SJSA1 (cell line): ENCODE results near the gene USP47. TPM values are rescaled to one million over a fixed set of nuclear protein-coding genes. Genes with fewer than 3 reads are reported as not detected.

Source experiments
- DNase-seq, 2 experiments: peaks; one replicate each; pipeline ENCODE4 v3.0.0-alpha.2; 2015 to 2020; ENCODE audit warnings: low spot score in 2 of 2, low read depth in 1 of 2
- H3K27ac ChIP-seq: fragments of 250-450 bp; sonication (Bioruptor Pico); 2 replicates; pipeline ENCODE4 v1.5.1; 2020; ENCODE audit warnings: mild to moderate bottlenecking, moderate library complexity
- H3K27me3 ChIP-seq: fragments of 250-450 bp; sonication (Bioruptor Pico); replicated peaks from 2 replicates; pipeline ENCODE4 v1.5.1; 2020; ENCODE audit warnings: mild to moderate bottlenecking, moderate library complexity
- H3K36me3 ChIP-seq: fragments of 250-450 bp; sonication (Bioruptor Pico); 2 replicates; pipeline ENCODE4 v1.5.1; 2020; ENCODE audit warnings: mild to moderate bottlenecking
- H3K4me1 ChIP-seq: fragments of 250-450 bp; sonication (Bioruptor Pico); replicated peaks from 2 replicates; pipeline ENCODE4 v1.6.1; 2021; ENCODE audit warnings: mild to moderate bottlenecking
- H3K4me3 ChIP-seq: fragments of 250-450 bp; sonication (Bioruptor Pico); 2 replicates; pipeline ENCODE4 v1.5.1; 2020; ENCODE audit warnings: mild to moderate bottlenecking
- H3K9me3 ChIP-seq: fragments of 250-450 bp; sonication (Bioruptor Pico); replicated peaks from 2 replicates; pipeline ENCODE4 v1.5.1; 2020; ENCODE audit warnings: mild to moderate bottlenecking
- total RNA-seq: library from RNA; depleted of rRNA; stranded (reverse); fragments of >200 nt; shearing (Covaris generic); gene quantifications from 2 replicates; pipeline ENCODE4 v1.2.3, GENCODE V29; 2014

Gene USP47
- total RNA-seq, 1 experiment from 2014 or later = 64.9 TPM

GRCh38 chr11:11909727-11910126, 68.0 kb downstream of the USP47 start:
- Histone ChIP-seq H3K4me1 (peaks cover 18% of the 10 kb centered on the region), H3K27me3 (no peaks in the 10 kb centered on the region), H3K4me3 (no peak overlapping the region), H3K9me3 (no peaks in the 10 kb centered on the region), H3K36me3 (peaks cover 40% of the 10 kb centered on the region), H3K27ac (peak overlapping the region; percentile 21; the same call in 1 of the 2 replicates)
- DNase-seq = peak in 1 of 2 experiments; percentile 51

GRCh38 chr11:11910541-11910940, 68.8 kb downstream of the USP47 start:
- Histone ChIP-seq H3K27ac (no peak overlapping the region), H3K27me3 (no peaks in the 10 kb centered on the region), H3K4me3 (no peak overlapping the region), H3K36me3 (peaks cover 38% of the 10 kb centered on the region), H3K4me1 (peaks cover 18% of the 10 kb centered on the region), H3K9me3 (no peaks in the 10 kb centered on the region)
- no peak for DNase-seq

DNA sequence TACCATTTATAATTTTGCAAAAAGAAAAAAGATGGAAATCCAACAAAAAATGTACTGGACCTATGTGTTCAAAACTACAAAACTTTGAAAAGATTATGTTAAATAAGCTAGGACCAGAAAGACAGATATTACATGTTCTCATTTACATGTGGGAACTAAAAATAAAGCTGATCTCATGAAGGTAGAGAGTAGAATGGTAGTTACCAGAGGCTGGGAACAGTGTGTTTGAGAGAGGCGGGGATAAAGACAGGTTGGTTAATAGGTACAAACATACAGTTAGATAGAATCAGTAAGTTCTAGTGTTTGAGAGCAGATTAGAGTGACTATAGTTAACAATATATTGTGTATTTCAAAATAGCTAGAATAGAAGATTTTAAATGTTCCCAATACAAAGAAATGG, 71.6 kb downstream of the USP47 start:
- H3K27ac ChIP-seq = no peak overlapping the region
- no peaks in the 10 kb centered on the region for H3K9me3 ChIP-seq
- peaks cover 24% of the 10 kb centered on the region for H3K36me3 ChIP-seq
- no peak overlapping the region for H3K4me3 ChIP-seq
- no peak for DNase-seq
- H3K27me3 ChIP-seq = no peaks in the 10 kb centered on the region
- H3K4me1 ChIP-seq = peaks cover 27% of the 10 kb centered on the region

GRCh38 chr11:11915625-11916024, 73.9 kb downstream of the USP47 start:
- H3K4me1 ChIP-seq = peaks cover 8% of the 10 kb centered on the region
- H3K36me3 ChIP-seq = peaks cover 19% of the 10 kb centered on the region
- no peak for DNase-seq
- H3K27me3 ChIP-seq = no peaks in the 10 kb centered on the region
- no peak overlapping the region for H3K27ac ChIP-seq
- H3K9me3 ChIP-seq = no peaks in the 10 kb centered on the region
- H3K4me3 ChIP-seq = no peak overlapping the region

DNA sequence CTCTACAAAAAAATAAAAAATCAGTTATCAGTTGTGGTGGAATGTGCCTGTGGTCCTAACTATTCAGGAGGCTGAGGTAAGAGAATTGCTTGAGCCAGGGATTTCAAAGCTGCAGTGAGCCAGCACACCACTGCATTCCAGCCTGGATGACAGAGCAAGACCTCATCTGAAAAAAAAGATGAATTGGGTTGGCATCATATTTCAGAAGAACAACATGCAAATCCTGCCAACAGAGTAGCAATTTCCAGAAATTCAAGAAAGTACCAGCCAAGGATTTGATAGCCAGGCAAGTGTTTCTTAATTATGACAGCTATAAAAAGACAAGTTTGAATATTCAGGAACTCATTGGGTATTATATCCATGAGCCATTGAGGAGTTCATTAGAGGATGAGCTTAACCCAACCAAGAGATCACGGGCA, 75.2 kb downstream of the USP47 start:
- Histone ChIP-seq H3K4me3 (no peak overlapping the region), H3K27ac (no peak overlapping the region), H3K27me3 (no peaks in the 10 kb centered on the region), H3K4me1 (peaks cover 8% of the 10 kb centered on the region), H3K36me3 (peaks cover 10% of the 10 kb centered on the region), H3K9me3 (no peaks in the 10 kb centered on the region)
- peak in 1 of 2 experiments; percentile 33 for DNase-seq

DNA sequence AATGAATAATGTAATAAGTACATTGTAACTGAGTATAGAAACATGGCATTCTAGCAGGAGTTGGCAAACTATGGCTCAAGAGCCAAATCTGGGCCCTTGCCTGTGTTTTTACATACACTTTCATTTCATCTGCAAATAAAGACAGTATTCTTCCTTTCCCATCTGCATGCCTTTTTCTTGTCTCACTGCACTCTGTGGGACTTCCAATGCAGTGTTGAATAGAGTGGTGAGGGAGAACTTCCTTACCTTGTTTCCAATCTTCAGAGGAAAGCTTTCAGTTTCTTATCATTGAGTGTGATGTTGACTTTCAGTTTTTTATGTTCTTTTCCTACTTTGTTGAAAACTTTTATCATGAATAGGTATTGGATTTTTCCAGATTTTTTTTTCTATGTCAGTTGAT, 82.1 kb downstream of the USP47 start:
- Histone ChIP-seq H3K36me3 (peaks cover 17% of the 10 kb centered on the region), H3K9me3 (no peaks in the 10 kb centered on the region), H3K27ac (no peak overlapping the region), H3K4me1 (no peaks in the 10 kb centered on the region), H3K27me3 (no peaks in the 10 kb centered on the region), H3K4me3 (no peak overlapping the region)
- DNase-seq = no peak

GRCh38 chr11:11929920-11930319, 88.1 kb downstream of the USP47 start:
- H3K27ac ChIP-seq = no peak overlapping the region
- no peak overlapping the region for H3K4me3 ChIP-seq
- H3K4me1 ChIP-seq = peaks cover 17% of the 10 kb centered on the region
- H3K9me3 ChIP-seq = no peaks in the 10 kb centered on the region
- DNase-seq = no peak
- no peaks in the 10 kb centered on the region for H3K27me3 ChIP-seq
- peaks cover 58% of the 10 kb centered on the region for H3K36me3 ChIP-seq

GRCh38 chr11:11931461-11932055, 89.8 kb downstream of the USP47 start:
- H3K9me3 ChIP-seq = no peaks in the 10 kb centered on the region
- no peak overlapping the region for H3K27ac ChIP-seq
- no peak overlapping the region for H3K4me3 ChIP-seq
- DNase-seq = peak; percentile 42 to 57
- no peaks in the 10 kb centered on the region for H3K27me3 ChIP-seq
- H3K4me1 ChIP-seq = peaks cover 17% of the 10 kb centered on the region
- H3K36me3 ChIP-seq = peaks cover 68% of the 10 kb centered on the region

DNA sequence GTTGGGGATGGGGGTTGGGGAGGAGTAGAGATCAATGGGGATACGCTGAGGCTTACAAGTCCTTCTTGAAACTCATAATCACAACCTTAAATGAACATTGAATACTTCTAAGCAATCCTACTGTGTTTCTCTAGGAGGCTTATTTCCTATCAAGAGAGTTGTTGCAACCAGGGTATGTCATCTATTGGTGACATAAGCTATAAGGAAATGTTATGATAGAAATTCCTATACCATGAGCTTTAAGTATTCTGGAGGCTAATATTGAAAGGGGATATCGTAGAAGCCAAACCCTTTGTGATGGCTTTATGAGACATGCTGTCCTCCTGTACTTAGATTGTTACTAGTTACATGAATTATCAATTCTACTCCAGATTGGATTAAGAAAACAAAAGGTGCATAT, 93.8 kb downstream of the USP47 start:
- no peaks in the 10 kb centered on the region for H3K9me3 ChIP-seq
- no peak overlapping the region for H3K27ac ChIP-seq
- no peak for DNase-seq
- peaks cover 75% of the 10 kb centered on the region for H3K36me3 ChIP-seq
- H3K4me3 ChIP-seq = no peak overlapping the region
- no peaks in the 10 kb centered on the region for H3K27me3 ChIP-seq
- peaks cover 20% of the 10 kb centered on the region for H3K4me1 ChIP-seq

DNA sequence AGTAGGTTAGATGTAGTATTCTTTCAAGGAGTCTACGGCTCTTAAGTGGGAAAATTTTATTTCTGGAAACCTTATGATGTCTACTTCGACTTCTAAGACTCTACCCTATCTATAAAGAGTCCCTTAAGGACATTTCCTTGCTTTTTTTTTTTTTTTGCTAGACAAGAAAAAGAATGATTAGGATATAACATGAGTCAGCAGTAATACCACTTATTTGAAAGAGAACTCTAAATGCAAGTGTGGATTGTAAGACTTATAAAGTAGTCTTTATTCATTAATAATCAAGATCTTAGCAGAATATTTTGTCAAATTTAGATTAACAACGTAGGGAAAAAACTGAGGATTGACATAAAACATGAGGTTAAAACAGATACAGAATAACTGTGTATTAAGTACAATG, 95.7 kb downstream of the USP47 start:
- no peak for DNase-seq
- Histone ChIP-seq H3K27me3 (no peaks in the 10 kb centered on the region), H3K27ac (no peak overlapping the region), H3K9me3 (no peaks in the 10 kb centered on the region), H3K4me3 (no peak overlapping the region), H3K4me1 (peaks cover 8% of the 10 kb centered on the region), H3K36me3 (peaks cover 77% of the 10 kb centered on the region)

- DNase-seq = no peak
- no peaks in the 10 kb centered on the region for H3K27me3 ChIP-seq
- no peaks in the 10 kb centered on the region for H3K9me3 ChIP-seq
- peaks cover 8% of the 10 kb centered on the region for H3K4me1 ChIP-seq
- H3K36me3 ChIP-seq = peaks cover 77% of the 10 kb centered on the region
- H3K4me3 ChIP-seq = no peak overlapping the region
- H3K27ac ChIP-seq = no peak overlapping the region
These were observed 96.2 kb downstream of the USP47 start for GRCh38 chr11:11937957-11938356.

- Histone ChIP-seq H3K9me3 (no peaks in the 10 kb centered on the region), H3K27me3 (no peaks in the 10 kb centered on the region), H3K36me3 (peaks cover 78% of the 10 kb centered on the region), H3K27ac (no peak overlapping the region), H3K4me3 (no peak overlapping the region), H3K4me1 (peaks cover 8% of the 10 kb centered on the region)
- DNase-seq = no peak
These were observed 98.8 kb downstream of the USP47 start for GRCh38 chr11:11940551-11940950.

GRCh38 chr11:11942668-11943067, 100.9 kb downstream of the USP47 start:
- no peak overlapping the region for H3K27ac ChIP-seq
- no peaks in the 10 kb centered on the region for H3K9me3 ChIP-seq
- H3K36me3 ChIP-seq = peaks cover 83% of the 10 kb centered on the region
- no peak for DNase-seq
- no peak overlapping the region for H3K4me3 ChIP-seq
- H3K4me1 ChIP-seq = peaks cover 6% of the 10 kb centered on the region
- no peaks in the 10 kb centered on the region for H3K27me3 ChIP-seq

- no peak overlapping the region for H3K27ac ChIP-seq
- DNase-seq = no peak
- peaks cover 82% of the 10 kb centered on the region for H3K36me3 ChIP-seq
- no peak overlapping the region for H3K4me3 ChIP-seq
- H3K9me3 ChIP-seq = no peaks in the 10 kb centered on the region
- no peaks in the 10 kb centered on the region for H3K27me3 ChIP-seq
- H3K4me1 ChIP-seq = no peaks in the 10 kb centered on the region
These were observed 102.7 kb downstream of the USP47 start for GRCh38 chr11:11944444-11944843.

DNA sequence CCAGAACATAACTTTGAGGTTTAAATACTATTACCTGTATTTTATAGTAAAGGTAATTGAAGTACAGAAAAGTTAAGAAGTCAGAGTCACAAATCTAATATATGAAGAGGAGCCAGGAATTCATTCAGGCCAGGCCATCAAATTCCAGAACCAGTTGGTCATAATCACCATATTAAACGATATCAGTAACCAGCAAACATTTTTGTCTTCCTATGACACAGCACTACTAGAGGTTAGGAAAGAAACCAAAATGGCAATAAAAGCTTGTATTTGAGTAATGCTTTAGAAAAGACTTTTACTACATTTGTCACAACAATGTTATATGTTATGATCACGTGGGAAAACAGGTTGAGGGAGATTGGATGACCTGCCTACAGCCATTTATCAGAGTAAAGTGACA, 104.4 kb downstream of the USP47 start:
- peaks cover 84% of the 10 kb centered on the region for H3K36me3 ChIP-seq
- no peak overlapping the region; the same call in 1 of the 2 replicates for H3K27ac ChIP-seq
- no peaks in the 10 kb centered on the region for H3K4me1 ChIP-seq
- H3K4me3 ChIP-seq = no peak overlapping the region
- H3K9me3 ChIP-seq = no peaks in the 10 kb centered on the region
- no peaks in the 10 kb centered on the region for H3K27me3 ChIP-seq
- no peak for DNase-seq
